H9 (cell line): ENCODE measurements around the gene NAPEPLD. TPM values are rescaled to one million over a fixed set of nuclear protein-coding genes. Genes with fewer than 3 reads are reported as not detected.

Source experiments
- DNase-seq: peaks from one replicate; pipeline ENCODE4 v3.0.0-alpha.2; 2017
- H2AFZ ChIP-seq: one replicate; pipeline ENCODE4 v1.6.1; 2013; ENCODE audit warnings: mild to moderate bottlenecking, low read length, control low read depth, moderate library complexity
- H2AK5ac ChIP-seq: 2 replicates; pipeline ENCODE4 v1.6.1; 2013; ENCODE audit warnings: low read length, control low read depth, mixed read lengths; ENCODE audit not compliant: insufficient read length
- H2BK120ac ChIP-seq: one replicate; pipeline ENCODE4 v1.6.1; 2013; ENCODE audit warnings: low read depth, mild to moderate bottlenecking, low read length, control low read depth, inconsistent platforms; ENCODE audit not compliant: poor library complexity, severe bottlenecking
- H2BK12ac ChIP-seq: 2 replicates; pipeline ENCODE4 v1.6.1; 2013; ENCODE audit warnings: low read length, control low read depth, mixed read lengths, low read depth; ENCODE audit not compliant: insufficient read length
- H2BK15ac ChIP-seq: 2 replicates; pipeline ENCODE4 v1.6.1; 2013; ENCODE audit warnings: low read depth, low read length, control low read depth
- H2BK20ac ChIP-seq: one replicate; pipeline ENCODE4 v1.6.1; 2013; ENCODE audit warnings: low read depth, mild to moderate bottlenecking, low read length, control low read depth, inconsistent platforms; ENCODE audit not compliant: poor library complexity, severe bottlenecking
- H2BK5ac ChIP-seq: 2 replicates; pipeline ENCODE4 v1.6.1; 2013; ENCODE audit warnings: low read length, control low read depth, mixed read lengths; ENCODE audit not compliant: insufficient read length
- H3K14ac ChIP-seq: 2 replicates; pipeline ENCODE4 v1.6.1; 2013; ENCODE audit warnings: low read length, control low read depth; ENCODE audit not compliant: insufficient read depth
- H3K18ac ChIP-seq: 2 replicates; pipeline ENCODE4 v1.6.1; 2013; ENCODE audit warnings: low read depth, mild to moderate bottlenecking, mixed read lengths, low read length, control low read depth; ENCODE audit not compliant: insufficient read length
- H3K23ac ChIP-seq: 2 replicates; pipeline ENCODE4 v1.6.1; 2013; ENCODE audit warnings: low read length, control low read depth, mixed read lengths, low read depth; ENCODE audit not compliant: insufficient read length
- H3K23me2 ChIP-seq: 2 replicates; pipeline ENCODE4 v1.6.1; 2013; ENCODE audit warnings: low read depth, mild to moderate bottlenecking, mixed read lengths, low read length, control low read depth; ENCODE audit not compliant: insufficient read length, poor library complexity, severe bottlenecking
- H3K27ac ChIP-seq: 2 replicates; pipeline ENCODE4 v1.5.1; 2013; ENCODE audit warnings: low read length, control low read depth, mixed read lengths, low read depth; ENCODE audit not compliant: insufficient read length
- H3K27me3 ChIP-seq: 2 replicates; pipeline ENCODE4 v1.6.1; 2013; ENCODE audit warnings: low read length, control low read depth, inconsistent platforms; ENCODE audit not compliant: insufficient read depth
- H3K4ac ChIP-seq: 2 replicates; pipeline ENCODE4 v1.6.1; 2013; ENCODE audit warnings: low read depth, mild to moderate bottlenecking, control low read depth, inconsistent platforms, low read length, moderate library complexity
- H3K4me1 ChIP-seq: 2 replicates; pipeline ENCODE4 v1.6.1; 2013; ENCODE audit warnings: low read length, control low read depth, inconsistent platforms; ENCODE audit not compliant: insufficient read depth
- H3K4me2 ChIP-seq: 2 replicates; pipeline ENCODE4 v1.6.1; 2013; ENCODE audit warnings: low read length, control low read depth, mixed read lengths; ENCODE audit not compliant: insufficient read length, insufficient read depth
- H3K56ac ChIP-seq: 2 replicates; pipeline ENCODE4 v1.6.1; 2013; ENCODE audit warnings: low read depth, mild to moderate bottlenecking, mixed read lengths, low read length, control low read depth; ENCODE audit not compliant: insufficient read length
- H3K79me1 ChIP-seq: 2 replicates; pipeline ENCODE4 v1.6.1; 2013; ENCODE audit warnings: low read depth, mild to moderate bottlenecking, moderate library complexity, low read length, control low read depth, inconsistent platforms; ENCODE audit not compliant: insufficient read depth, poor library complexity, severe bottlenecking
- H3K79me2 ChIP-seq: 2 replicates; pipeline ENCODE4 v1.6.1; 2013; ENCODE audit warnings: low read length, control low read depth, inconsistent platforms; ENCODE audit not compliant: insufficient read depth
- H3K9ac ChIP-seq: 2 replicates; pipeline ENCODE4 v1.6.1; 2013; ENCODE audit warnings: low read length, control low read depth, mixed read lengths; ENCODE audit not compliant: insufficient read length; ENCODE audit errors: extremely low read depth
- H3K9me3 ChIP-seq: one replicate; pipeline ENCODE4 v1.6.1; 2013; ENCODE audit warnings: low read depth, low read length, inconsistent platforms; ENCODE audit not compliant: control insufficient read depth
- H3T11ph ChIP-seq: one replicate; pipeline ENCODE4 v1.6.1; 2013; ENCODE audit warnings: mild to moderate bottlenecking, low read length, control low read depth, inconsistent platforms
- H4K20me1 ChIP-seq: one replicate; pipeline ENCODE4 v1.6.1; 2013; ENCODE audit not compliant: control insufficient read depth, insufficient read length, insufficient read depth
- H4K5ac ChIP-seq: 2 replicates; pipeline ENCODE4 v1.6.1; 2013; ENCODE audit warnings: low read depth, mild to moderate bottlenecking, mixed read lengths, low read length, control low read depth; ENCODE audit not compliant: insufficient read length
- H4K8ac ChIP-seq: replicated peaks from 2 replicates; pipeline ENCODE4 v1.6.1; 2013; ENCODE audit warnings: low read length, control low read depth, mixed read lengths, low read depth; ENCODE audit not compliant: insufficient read length
- H4K91ac ChIP-seq: 2 replicates; pipeline ENCODE4 v1.6.1; 2013; ENCODE audit warnings: low read depth, mild to moderate bottlenecking, moderate library complexity, mixed read lengths, low read length, control low read depth; ENCODE audit not compliant: insufficient read length
- H3K27ac Mint-ChIP-seq, 3 experiments: 2 replicates in 2 of 3; 3 replicates in 1 of 3; pipeline ENCODE4 v1.8.0; 2020 to 2021; ENCODE audit warnings: mixed read lengths in 3 of 3, mild to moderate bottlenecking in 1 of 3, moderate library complexity in 1 of 3
- H3K27me3 Mint-ChIP-seq: 2 replicates; pipeline ENCODE4 v1.8.0; 2021; ENCODE audit warnings: low read depth, mild to moderate bottlenecking, moderate library complexity, mixed read lengths
- H3K36me3 Mint-ChIP-seq, 3 experiments: 2 replicates in 2 of 3; 3 replicates in 1 of 3; pipeline ENCODE4 v1.8.0; 2020 to 2021; ENCODE audit warnings: low read depth in 3 of 3, mixed read lengths in 3 of 3; ENCODE audit not compliant: insufficient read depth in 1 of 3
- H3K4me1 Mint-ChIP-seq, 2 experiments: 2 replicates each; pipeline ENCODE4 v1.8.0; 2020; ENCODE audit warnings: mixed read lengths in 2 of 2
- H3K4me3 Mint-ChIP-seq, 2 experiments: 2 replicates in 1 of 2; 3 replicates in 1 of 2; pipeline ENCODE4 v1.8.0; 2020 to 2021; ENCODE audit warnings: mild to moderate bottlenecking in 2 of 2, mixed read lengths in 2 of 2, moderate library complexity in 1 of 2
- H3K9me3 Mint-ChIP-seq, 2 experiments: 2 replicates in 1 of 2; 3 replicates in 1 of 2; pipeline ENCODE4 v1.8.0; 2020; ENCODE audit warnings: mild to moderate bottlenecking in 2 of 2, mixed read lengths in 2 of 2, moderate library complexity in 1 of 2
- CTCF ChIP-seq: fragments of 200-600 bp; sonication (generic); conservative IDR thresholded peaks from 3 replicates; pipeline ENCODE4 v1.8.0; 2021; ENCODE audit warnings: antibody characterized with exemption, mild to moderate bottlenecking
- WGBS: extraction: QIAGEN DNeasy Blood & Tissue Kit; methylation state at CpG from one replicate; pipeline ENCODE4 v1.1.7; 2013; ENCODE audit warnings: missing lambda C conversion rate, low lambda C conversion rate, mixed read lengths; ENCODE audit not compliant: insufficient read length; ENCODE audit errors: extremely low coverage; 5-methylcytosine and 5-hydroxymethylcytosine counted together
- total RNA-seq: library from RNA; stranded (reverse); gene quantifications from 2 replicates; pipeline ENCODE4 v1.2.1, GENCODE V29; 2021

NAPEPLD gene
- total RNA-seq, 1 experiment from 2014 or later, result 9.3 TPM

GRCh38 chr7:103106005-103106702 is 42.7 kb downstream of the NAPEPLD start:
- Mint-ChIP-seq H3K9me3 (no peaks in the 10 kb centered on the region), H3K4me3 (peak overlapping the region in 1 of 2 experiments; percentile 16; a peak in 2 of 5 replicates), H3K27me3 (no peaks in the 10 kb centered on the region), H3K36me3 (peaks cover 10 to 26% (median 16%) of the 10 kb centered on the region in 3 experiments; a peak in 6 of 7 replicates), H3K4me1 (peaks cover 13 to 15% of the 10 kb centered on the region in 2 experiments), H3K27ac (peak overlapping the region in 2 of 3 experiments; percentile 40 to 81; a peak in 4 of 7 replicates)
- Histone ChIP-seq H3K27me3 (no peaks in the 10 kb centered on the region), H4K20me1 (no peaks in the 10 kb centered on the region), H4K91ac (no peak overlapping the region), H2BK20ac (no peak overlapping the region), H2BK5ac (no peak overlapping the region), H3K14ac (no peak overlapping the region; the same call in 1 of the 2 replicates), H3K56ac (no peak overlapping the region), H3T11ph (no peak overlapping the region), H2BK12ac (no peak overlapping the region), H3K9me3 (no peaks in the 10 kb centered on the region), H4K5ac (no peak overlapping the region), H3K18ac (no peak overlapping the region), H3K27ac (no peak overlapping the region), H2BK15ac (no peak overlapping the region), H2AK5ac (no peak overlapping the region), H3K4ac (no peak overlapping the region), H3K9ac (no peak overlapping the region), H3K79me2 (no peaks in the 10 kb centered on the region), H2BK120ac (no peak overlapping the region), H3K79me1 (no peaks in the 10 kb centered on the region), H3K4me2 (no peak overlapping the region), H3K23me2 (no peaks in the 10 kb centered on the region), H3K4me1 (peaks cover 2% of the 10 kb centered on the region; the same call in 1 of the 2 replicates), H3K23ac (no peak overlapping the region), H2AFZ (no peak overlapping the region), H4K8ac (no peak overlapping the region)
- peak; percentile 72 for DNase-seq
- no peak for TF ChIP-seq CTCF
- no CpG with 5 or more reads among the region's 12 CpGs for WGBS
